H9 (cell line): ENCODE measurements around the gene KLHL3. TPM values are rescaled to one million over a fixed set of nuclear protein-coding genes. Genes with fewer than 3 reads are reported as not detected.

Experiments
- DNase-seq: peaks from one replicate; pipeline ENCODE4 v3.0.0-alpha.2; 2017
- H2AFZ ChIP-seq: one replicate; pipeline ENCODE4 v1.6.1; 2013; ENCODE audit warnings: mild to moderate bottlenecking, low read length, control low read depth, moderate library complexity
- H2AK5ac ChIP-seq: 2 replicates; pipeline ENCODE4 v1.6.1; 2013; ENCODE audit warnings: low read length, control low read depth, mixed read lengths; ENCODE audit not compliant: insufficient read length
- H2BK120ac ChIP-seq: one replicate; pipeline ENCODE4 v1.6.1; 2013; ENCODE audit warnings: low read depth, mild to moderate bottlenecking, low read length, control low read depth, inconsistent platforms; ENCODE audit not compliant: poor library complexity, severe bottlenecking
- H2BK12ac ChIP-seq: 2 replicates; pipeline ENCODE4 v1.6.1; 2013; ENCODE audit warnings: low read length, control low read depth, mixed read lengths, low read depth; ENCODE audit not compliant: insufficient read length
- H2BK15ac ChIP-seq: 2 replicates; pipeline ENCODE4 v1.6.1; 2013; ENCODE audit warnings: low read depth, low read length, control low read depth
- H2BK20ac ChIP-seq: one replicate; pipeline ENCODE4 v1.6.1; 2013; ENCODE audit warnings: low read depth, mild to moderate bottlenecking, low read length, control low read depth, inconsistent platforms; ENCODE audit not compliant: poor library complexity, severe bottlenecking
- H2BK5ac ChIP-seq: 2 replicates; pipeline ENCODE4 v1.6.1; 2013; ENCODE audit warnings: low read length, control low read depth, mixed read lengths; ENCODE audit not compliant: insufficient read length
- H3K14ac ChIP-seq: 2 replicates; pipeline ENCODE4 v1.6.1; 2013; ENCODE audit warnings: low read length, control low read depth; ENCODE audit not compliant: insufficient read depth
- H3K18ac ChIP-seq: 2 replicates; pipeline ENCODE4 v1.6.1; 2013; ENCODE audit warnings: low read depth, mild to moderate bottlenecking, mixed read lengths, low read length, control low read depth; ENCODE audit not compliant: insufficient read length
- H3K23ac ChIP-seq: 2 replicates; pipeline ENCODE4 v1.6.1; 2013; ENCODE audit warnings: low read length, control low read depth, mixed read lengths, low read depth; ENCODE audit not compliant: insufficient read length
- H3K23me2 ChIP-seq: 2 replicates; pipeline ENCODE4 v1.6.1; 2013; ENCODE audit warnings: low read depth, mild to moderate bottlenecking, mixed read lengths, low read length, control low read depth; ENCODE audit not compliant: insufficient read length, poor library complexity, severe bottlenecking
- H3K27ac ChIP-seq: 2 replicates; pipeline ENCODE4 v1.5.1; 2013; ENCODE audit warnings: low read length, control low read depth, mixed read lengths, low read depth; ENCODE audit not compliant: insufficient read length
- H3K27me3 ChIP-seq: 2 replicates; pipeline ENCODE4 v1.6.1; 2013; ENCODE audit warnings: low read length, control low read depth, inconsistent platforms; ENCODE audit not compliant: insufficient read depth
- H3K4ac ChIP-seq: 2 replicates; pipeline ENCODE4 v1.6.1; 2013; ENCODE audit warnings: low read depth, mild to moderate bottlenecking, control low read depth, inconsistent platforms, low read length, moderate library complexity
- H3K4me1 ChIP-seq: 2 replicates; pipeline ENCODE4 v1.6.1; 2013; ENCODE audit warnings: low read length, control low read depth, inconsistent platforms; ENCODE audit not compliant: insufficient read depth
- H3K4me2 ChIP-seq: 2 replicates; pipeline ENCODE4 v1.6.1; 2013; ENCODE audit warnings: low read length, control low read depth, mixed read lengths; ENCODE audit not compliant: insufficient read length, insufficient read depth
- H3K56ac ChIP-seq: 2 replicates; pipeline ENCODE4 v1.6.1; 2013; ENCODE audit warnings: low read depth, mild to moderate bottlenecking, mixed read lengths, low read length, control low read depth; ENCODE audit not compliant: insufficient read length
- H3K79me1 ChIP-seq: 2 replicates; pipeline ENCODE4 v1.6.1; 2013; ENCODE audit warnings: low read depth, mild to moderate bottlenecking, moderate library complexity, low read length, control low read depth, inconsistent platforms; ENCODE audit not compliant: insufficient read depth, poor library complexity, severe bottlenecking
- H3K79me2 ChIP-seq: 2 replicates; pipeline ENCODE4 v1.6.1; 2013; ENCODE audit warnings: low read length, control low read depth, inconsistent platforms; ENCODE audit not compliant: insufficient read depth
- H3K9ac ChIP-seq: 2 replicates; pipeline ENCODE4 v1.6.1; 2013; ENCODE audit warnings: low read length, control low read depth, mixed read lengths; ENCODE audit not compliant: insufficient read length; ENCODE audit errors: extremely low read depth
- H3K9me3 ChIP-seq: one replicate; pipeline ENCODE4 v1.6.1; 2013; ENCODE audit warnings: low read depth, low read length, inconsistent platforms; ENCODE audit not compliant: control insufficient read depth
- H3T11ph ChIP-seq: one replicate; pipeline ENCODE4 v1.6.1; 2013; ENCODE audit warnings: mild to moderate bottlenecking, low read length, control low read depth, inconsistent platforms
- H4K20me1 ChIP-seq: one replicate; pipeline ENCODE4 v1.6.1; 2013; ENCODE audit not compliant: control insufficient read depth, insufficient read length, insufficient read depth
- H4K5ac ChIP-seq: 2 replicates; pipeline ENCODE4 v1.6.1; 2013; ENCODE audit warnings: low read depth, mild to moderate bottlenecking, mixed read lengths, low read length, control low read depth; ENCODE audit not compliant: insufficient read length
- H4K8ac ChIP-seq: replicated peaks from 2 replicates; pipeline ENCODE4 v1.6.1; 2013; ENCODE audit warnings: low read length, control low read depth, mixed read lengths, low read depth; ENCODE audit not compliant: insufficient read length
- H4K91ac ChIP-seq: 2 replicates; pipeline ENCODE4 v1.6.1; 2013; ENCODE audit warnings: low read depth, mild to moderate bottlenecking, moderate library complexity, mixed read lengths, low read length, control low read depth; ENCODE audit not compliant: insufficient read length
- H3K27ac Mint-ChIP-seq, 3 experiments: 2 replicates in 2 of 3; 3 replicates in 1 of 3; pipeline ENCODE4 v1.8.0; 2020 to 2021; ENCODE audit warnings: mixed read lengths in 3 of 3, mild to moderate bottlenecking in 1 of 3, moderate library complexity in 1 of 3
- H3K27me3 Mint-ChIP-seq: 2 replicates; pipeline ENCODE4 v1.8.0; 2021; ENCODE audit warnings: low read depth, mild to moderate bottlenecking, moderate library complexity, mixed read lengths
- H3K36me3 Mint-ChIP-seq, 3 experiments: 2 replicates in 2 of 3; 3 replicates in 1 of 3; pipeline ENCODE4 v1.8.0; 2020 to 2021; ENCODE audit warnings: low read depth in 3 of 3, mixed read lengths in 3 of 3; ENCODE audit not compliant: insufficient read depth in 1 of 3
- H3K4me1 Mint-ChIP-seq, 2 experiments: 2 replicates each; pipeline ENCODE4 v1.8.0; 2020; ENCODE audit warnings: mixed read lengths in 2 of 2
- H3K4me3 Mint-ChIP-seq, 2 experiments: 2 replicates in 1 of 2; 3 replicates in 1 of 2; pipeline ENCODE4 v1.8.0; 2020 to 2021; ENCODE audit warnings: mild to moderate bottlenecking in 2 of 2, mixed read lengths in 2 of 2, moderate library complexity in 1 of 2
- H3K9me3 Mint-ChIP-seq, 2 experiments: 2 replicates in 1 of 2; 3 replicates in 1 of 2; pipeline ENCODE4 v1.8.0; 2020; ENCODE audit warnings: mild to moderate bottlenecking in 2 of 2, mixed read lengths in 2 of 2, moderate library complexity in 1 of 2
- CTCF ChIP-seq: fragments of 200-600 bp; sonication (generic); conservative IDR thresholded peaks from 3 replicates; pipeline ENCODE4 v1.8.0; 2021; ENCODE audit warnings: antibody characterized with exemption, mild to moderate bottlenecking
- WGBS: extraction: QIAGEN DNeasy Blood & Tissue Kit; methylation state at CpG from one replicate; pipeline ENCODE4 v1.1.7; 2013; ENCODE audit warnings: missing lambda C conversion rate, low lambda C conversion rate, mixed read lengths; ENCODE audit not compliant: insufficient read length; ENCODE audit errors: extremely low coverage; 5-methylcytosine and 5-hydroxymethylcytosine counted together
- total RNA-seq: library from RNA; stranded (reverse); gene quantifications from 2 replicates; pipeline ENCODE4 v1.2.1, GENCODE V29; 2021

Gene KLHL3
- total RNA-seq, 1 experiment from 2014 or later: 12.8 TPM

- H2AFZ ChIP-seq: no peak overlapping the region
- no peak overlapping the region for H3K9ac ChIP-seq
- no peak for TF ChIP-seq CTCF
- no peak overlapping the region for H4K5ac ChIP-seq
- H2BK15ac ChIP-seq: no peak overlapping the region
- H3K79me1 ChIP-seq: no peaks in the 10 kb centered on the region
- no peak overlapping the region for H3K23ac ChIP-seq
- H3K56ac ChIP-seq: no peak overlapping the region
- Mint-ChIP-seq H3K9me3 (no peaks in the 10 kb centered on the region; a peak in 1 of 5 replicates), H3K4me1 (peaks cover 12 to 14% of the 10 kb centered on the region in 2 experiments), H3K4me3 (no peak overlapping the region), H3K27me3 (peaks cover 9% of the 10 kb centered on the region), H3K27ac (peak overlapping the region in 2 of 3 experiments; percentile 6; a peak in 2 of 7 replicates), H3K36me3 (no peaks in the 10 kb centered on the region)
- no peak overlapping the region for H3K18ac ChIP-seq
- no peaks in the 10 kb centered on the region for H3K9me3 ChIP-seq
- no peak overlapping the region for H3K27ac ChIP-seq
- H4K8ac ChIP-seq: no peak overlapping the region
- no peaks in the 10 kb centered on the region for H3K27me3 ChIP-seq
- no peak overlapping the region for H2BK12ac ChIP-seq
- no peak overlapping the region for H4K91ac ChIP-seq
- H3K14ac ChIP-seq: no peak overlapping the region
- H2AK5ac ChIP-seq: no peak overlapping the region
- H3K4me1 ChIP-seq: no peaks in the 10 kb centered on the region
- H4K20me1 ChIP-seq: no peaks in the 10 kb centered on the region
- no peaks in the 10 kb centered on the region for H3K79me2 ChIP-seq
- H3T11ph ChIP-seq: no peak overlapping the region
- no peak overlapping the region for H3K4me2 ChIP-seq
- H3K23me2 ChIP-seq: no peaks in the 10 kb centered on the region
- no peak overlapping the region for H2BK20ac ChIP-seq
- WGBS: no CpG with 5 or more reads among the region's 9 CpGs
- H3K4ac ChIP-seq: no peak overlapping the region
- peak; percentile 56 for DNase-seq
- H2BK5ac ChIP-seq: no peak overlapping the region
- no peak overlapping the region for H2BK120ac ChIP-seq
These were observed 131.4 kb downstream of the KLHL3 start for GRCh38 chr5:137604348-137605095.
